Measurements from ENCODE around the gene GALNS. TPM values are rescaled to one million over a fixed set of nuclear protein-coding genes. Genes with fewer than 3 reads are reported as not detected.

The GALNS gene
- total RNA-seq, 1 donor from 2014 or later, result 32.8 TPM

- DNase-seq (peak; percentile 86), ATAC-seq (peak; percentile 53)
- Histone ChIP-seq H3K36me3 (no peaks in the 10 kb centered on the region), H3K9me3 (no peaks in the 10 kb centered on the region), H3K27me3 (no peaks in the 10 kb centered on the region), H3K4me3 (peak overlapping the region; percentile 32), H3K27ac (peak overlapping the region; percentile 80), H3K4me1 (peaks cover 88% of the 10 kb centered on the region)
- intact Hi-C loops (cut with DNase I), result no loop called here
- no peak for TF ChIP-seq CTCF (IDR thresholded peaks at IDR 0.05)
Observed at GRCh38 chr16:88769617-88770460, 86.9 kb downstream of the GALNS start.

- no peaks in the 10 kb centered on the region for H3K9me3 ChIP-seq
- H3K27ac ChIP-seq, result peak overlapping the region; percentile 80
- ATAC-seq, result peak; percentile 51
- no peaks in the 10 kb centered on the region for H3K36me3 ChIP-seq
- DNase-seq, result peak; percentile 93
- TF ChIP-seq CTCF (IDR thresholded peaks at IDR 0.05), result no peak
- intact Hi-C loops (cut with DNase I), result no loop called here
- no peaks in the 10 kb centered on the region for H3K27me3 ChIP-seq
- no peak overlapping the region for H3K4me3 ChIP-seq
- peaks cover 87% of the 10 kb centered on the region for H3K4me1 ChIP-seq
Observed at GRCh38 chr16:88768071-88768783, 88.5 kb downstream of the GALNS start.

- no peak for TF ChIP-seq CTCF (IDR thresholded peaks at IDR 0.05)
- Histone ChIP-seq H3K27ac (peak overlapping the region; percentile 80), H3K4me1 (peaks cover 87% of the 10 kb centered on the region), H3K9me3 (no peaks in the 10 kb centered on the region), H3K36me3 (no peaks in the 10 kb centered on the region), H3K27me3 (no peaks in the 10 kb centered on the region), H3K4me3 (no peak overlapping the region)
- DNase-seq (no peak), ATAC-seq (no peak)
- intact Hi-C loops (cut with DNase I), result no loop called here
Observed at GRCh38 chr16:88767546-88768070, 89.1 kb downstream of the GALNS start.

- TF ChIP-seq CTCF (IDR thresholded peaks at IDR 0.05), result no peak
- intact Hi-C loops (cut with DNase I), result no loop called here
- Histone ChIP-seq H3K36me3 (no peaks in the 10 kb centered on the region), H3K4me3 (no peak overlapping the region), H3K27ac (peak overlapping the region; percentile 5), H3K4me1 (peaks cover 88% of the 10 kb centered on the region), H3K9me3 (no peaks in the 10 kb centered on the region), H3K27me3 (no peaks in the 10 kb centered on the region)
- ATAC-seq, result no peak
- no peak for DNase-seq
Observed at GRCh38 chr16:88766975-88767374, 89.8 kb downstream of the GALNS start.

GRCh38 chr16:88764913-88765349 is 91.8 kb downstream of the GALNS start:
- ATAC-seq, result peak; percentile 77

More at GRCh38 chr16:88764913-88765349, 91.8 kb downstream of the GALNS start:
- Histone ChIP-seq H3K4me1 (peaks cover 84% of the 10 kb centered on the region), H3K4me3 (no peak overlapping the region), H3K27ac (peak overlapping the region; percentile 9), H3K9me3 (no peaks in the 10 kb centered on the region), H3K27me3 (no peaks in the 10 kb centered on the region), H3K36me3 (no peaks in the 10 kb centered on the region)
- DNase-seq, result peak; percentile 90
- no peak for TF ChIP-seq CTCF (IDR thresholded peaks at IDR 0.05)
- intact Hi-C loops (cut with DNase I), result no loop called here

Measured in upper lobe of right lung (tissue), 1 donor.